Mucosa of rectum (tissue), 2 donors: ENCODE measurements around the gene CDC42EP3.

Experiments
- H3K27ac ChIP-seq, 2 donors: one replicate each; pipeline ENCODE4 v1.7.0; 2013; ENCODE audit warnings: inconsistent platforms in 2 of 2, low read depth in 2 of 2, low read length in 2 of 2
- H3K27me3 ChIP-seq, 2 donors: one replicate each; pipeline ENCODE4 v1.7.0; 2013; ENCODE audit warnings: low read length in 2 of 2; ENCODE audit not compliant: control insufficient read depth in 2 of 2, insufficient read depth in 2 of 2
- H3K36me3 ChIP-seq, 2 donors: one replicate each; pipeline ENCODE4 v1.7.0; 2013; ENCODE audit warnings: low read length in 2 of 2; ENCODE audit not compliant: control insufficient read depth in 2 of 2, insufficient read depth in 2 of 2
- H3K4me1 ChIP-seq, 2 donors: one replicate each; pipeline ENCODE4 v1.7.0; 2013; ENCODE audit warnings: low read length in 2 of 2, mild to moderate bottlenecking in 1 of 2; ENCODE audit not compliant: control insufficient read depth in 2 of 2, insufficient read depth in 2 of 2
- H3K4me3 ChIP-seq, 2 donors: one replicate each; pipeline ENCODE4 v1.7.0; 2013; ENCODE audit warnings: low read length in 2 of 2
- H3K9ac ChIP-seq, 2 donors: one replicate each; pipeline ENCODE4 v1.7.0; 2013; ENCODE audit warnings: low read length in 2 of 2, low read depth in 1 of 2, mild to moderate bottlenecking in 1 of 2
- H3K9me3 ChIP-seq, 2 donors: one replicate each; pipeline ENCODE4 v1.7.0; 2013; ENCODE audit warnings: low read length in 2 of 2; ENCODE audit not compliant: control insufficient read depth in 2 of 2
- donor health status: healthy.
- donor health status: Normal muscosa, but diverticular disease.

Gene CDC42EP3

GRCh38 chr2:37622450-37623100, 48.9 kb downstream of the CDC42EP3 start:
- H3K4me1 ChIP-seq, result peaks cover 0 to 3% of the 10 kb centered on the region in 2 donors
- H3K27me3 ChIP-seq, result no peaks in the 10 kb centered on the region
- no peak overlapping the region for H3K4me3 ChIP-seq
- no peak overlapping the region for H3K27ac ChIP-seq
- no peaks in the 10 kb centered on the region for H3K9me3 ChIP-seq
- H3K9ac ChIP-seq, result no peak overlapping the region
- no peaks in the 10 kb centered on the region for H3K36me3 ChIP-seq

GRCh38 chr2:37621199-37621598, 50.2 kb downstream of the CDC42EP3 start:
- H3K27me3 ChIP-seq, result no peaks in the 10 kb centered on the region
- H3K36me3 ChIP-seq, result no peaks in the 10 kb centered on the region
- no peak overlapping the region for H3K9ac ChIP-seq
- no peaks in the 10 kb centered on the region for H3K9me3 ChIP-seq
- no peak overlapping the region for H3K4me3 ChIP-seq
- H3K4me1 ChIP-seq, result peaks cover 7 to 13% of the 10 kb centered on the region in 2 donors
- H3K27ac ChIP-seq, result no peak overlapping the region

- H3K27ac ChIP-seq, result no peak overlapping the region
- H3K4me3 ChIP-seq, result no peak overlapping the region
- peaks cover 11 to 21% of the 10 kb centered on the region in 2 donors for H3K4me1 ChIP-seq
- no peaks in the 10 kb centered on the region for H3K36me3 ChIP-seq
- H3K9ac ChIP-seq, result no peak overlapping the region
- no peaks in the 10 kb centered on the region for H3K9me3 ChIP-seq
- no peaks in the 10 kb centered on the region for H3K27me3 ChIP-seq
Measured at GRCh38 chr2:37619959-37620300, 51.5 kb downstream of the CDC42EP3 start.

- no peak overlapping the region for H3K27ac ChIP-seq
Measured at GRCh38 chr2:37619230-37619958, 52.0 kb downstream of the CDC42EP3 start.

GRCh38 chr2:37618326-37618725, 53.1 kb downstream of the CDC42EP3 start:
- no peaks in the 10 kb centered on the region for H3K36me3 ChIP-seq
- H3K27ac ChIP-seq, result no peak overlapping the region
- H3K4me3 ChIP-seq, result no peak overlapping the region
- H3K4me1 ChIP-seq, result peaks cover 11 to 21% of the 10 kb centered on the region in 2 donors
- no peak overlapping the region for H3K9ac ChIP-seq
- no peaks in the 10 kb centered on the region for H3K9me3 ChIP-seq
- no peaks in the 10 kb centered on the region for H3K27me3 ChIP-seq

More at GRCh38 chr2:37619230-37619958, 52.0 kb downstream of the CDC42EP3 start:
- no peaks in the 10 kb centered on the region for H3K36me3 ChIP-seq
- no peak overlapping the region for H3K4me3 ChIP-seq
- H3K9me3 ChIP-seq, result no peaks in the 10 kb centered on the region
- H3K27me3 ChIP-seq, result no peaks in the 10 kb centered on the region
- H3K9ac ChIP-seq, result no peak overlapping the region
- H3K4me1 ChIP-seq, result peaks cover 11 to 21% of the 10 kb centered on the region in 2 donors

GRCh38 chr2:37617119-37617892, 54.1 kb downstream of the CDC42EP3 start:
- Histone ChIP-seq H3K36me3 (no peaks in the 10 kb centered on the region), H3K9me3 (no peaks in the 10 kb centered on the region), H3K27me3 (no peaks in the 10 kb centered on the region), H3K4me3 (peak overlapping the region in 1 of 2 donors; percentile 7), H3K27ac (peak overlapping the region; percentile 0 to 43), H3K9ac (no peak overlapping the region), H3K4me1 (peaks cover 11 to 21% of the 10 kb centered on the region in 2 donors)

GRCh38 chr2:37616677-37617005, 54.8 kb downstream of the CDC42EP3 start:
- H3K27ac ChIP-seq, result peak overlapping the region; percentile 25 to 40
- no peaks in the 10 kb centered on the region for H3K36me3 ChIP-seq
- no peaks in the 10 kb centered on the region for H3K9me3 ChIP-seq

GRCh38 chr2:37615804-37616676, 55.4 kb downstream of the CDC42EP3 start:
- Histone ChIP-seq H3K4me3 (no peak overlapping the region), H3K9me3 (no peaks in the 10 kb centered on the region), H3K27ac (peak overlapping the region; percentile 6 to 25), H3K9ac (no peak overlapping the region), H3K36me3 (no peaks in the 10 kb centered on the region), H3K27me3 (no peaks in the 10 kb centered on the region), H3K4me1 (peaks cover 11 to 21% of the 10 kb centered on the region in 2 donors)

More at GRCh38 chr2:37616677-37617005, 54.8 kb downstream of the CDC42EP3 start:
- Histone ChIP-seq H3K9ac (no peak overlapping the region), H3K4me1 (peaks cover 11 to 21% of the 10 kb centered on the region in 2 donors), H3K27me3 (no peaks in the 10 kb centered on the region), H3K4me3 (no peak overlapping the region)

- H3K4me3 ChIP-seq, result no peak overlapping the region
- H3K9me3 ChIP-seq, result no peaks in the 10 kb centered on the region
- no peaks in the 10 kb centered on the region for H3K27me3 ChIP-seq
Measured at GRCh38 chr2:37614061-37614738, 57.2 kb downstream of the CDC42EP3 start.

More at GRCh38 chr2:37614061-37614738, 57.2 kb downstream of the CDC42EP3 start:
- Histone ChIP-seq H3K4me1 (peaks cover 11 to 21% of the 10 kb centered on the region in 2 donors), H3K36me3 (no peaks in the 10 kb centered on the region), H3K27ac (no peak overlapping the region), H3K9ac (no peak overlapping the region)
